ENCODE results near the gene ZDHHC1. TPM values are rescaled to one million over a fixed set of nuclear protein-coding genes. Genes with fewer than 3 reads are reported as not detected.
"Not testable (repeated sequence)": the region's sequence is repeated elsewhere in the genome, so short reads cannot be mapped to it uniquely, and the experiment has no call there.

Gene ZDHHC1
- total RNA-seq, 2 donors from 2014 or later = 7.9 to 8.7 TPM

- intact Hi-C loops (cut with DNase I) = no loop called here
- no peak overlapping the region for H3K27ac ChIP-seq
- no peaks in the 10 kb centered on the region for H3K27me3 ChIP-seq
- H3K4me1 ChIP-seq = no peaks in the 10 kb centered on the region
- DNase-seq = no peak
- H3K36me3 ChIP-seq = no peaks in the 10 kb centered on the region
- TF ChIP-seq, protein P1, sequence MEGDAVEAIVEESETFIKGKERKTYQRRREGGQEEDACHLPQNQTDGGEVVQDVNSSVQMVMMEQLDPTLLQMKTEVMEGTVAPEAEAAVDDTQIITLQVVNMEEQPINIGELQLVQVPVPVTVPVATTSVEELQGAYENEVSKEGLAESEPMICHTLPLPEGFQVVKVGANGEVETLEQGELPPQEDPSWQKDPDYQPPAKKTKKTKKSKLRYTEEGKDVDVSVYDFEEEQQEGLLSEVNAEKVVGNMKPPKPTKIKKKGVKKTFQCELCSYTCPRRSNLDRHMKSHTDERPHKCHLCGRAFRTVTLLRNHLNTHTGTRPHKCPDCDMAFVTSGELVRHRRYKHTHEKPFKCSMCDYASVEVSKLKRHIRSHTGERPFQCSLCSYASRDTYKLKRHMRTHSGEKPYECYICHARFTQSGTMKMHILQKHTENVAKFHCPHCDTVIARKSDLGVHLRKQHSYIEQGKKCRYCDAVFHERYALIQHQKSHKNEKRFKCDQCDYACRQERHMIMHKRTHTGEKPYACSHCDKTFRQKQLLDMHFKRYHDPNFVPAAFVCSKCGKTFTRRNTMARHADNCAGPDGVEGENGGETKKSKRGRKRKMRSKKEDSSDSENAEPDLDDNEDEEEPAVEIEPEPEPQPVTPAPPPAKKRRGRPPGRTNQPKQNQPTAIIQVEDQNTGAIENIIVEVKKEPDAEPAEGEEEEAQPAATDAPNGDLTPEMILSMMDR (IDR thresholded peaks at IDR 0.05) = no peak
- H3K9ac ChIP-seq (ENCODE audit: low read depth in 2 of 2, low read length in 2 of 2) = no peak overlapping the region
- no peaks in the 10 kb centered on the region for H3K9me3 ChIP-seq
- H3K4me3 ChIP-seq = no peak overlapping the region
Observed at GRCh38 chr16:67372664-67373063, 43.6 kb downstream of the ZDHHC1 start.

GRCh38 chr16:67370661-67371060 is 45.6 kb downstream of the ZDHHC1 start:
- TF ChIP-seq, protein P1 (IDR thresholded peaks at IDR 0.05) = no peak
- no peaks in the 10 kb centered on the region for H3K4me1 ChIP-seq
- H3K36me3 ChIP-seq = no peaks in the 10 kb centered on the region
- peak; percentile 33 for DNase-seq
- H3K27me3 ChIP-seq = no peaks in the 10 kb centered on the region
- intact Hi-C loops (cut with DNase I) = no loop called here
- no peak overlapping the region for H3K9ac ChIP-seq (ENCODE audit: low read depth in 2 of 2, low read length in 2 of 2)
- peak overlapping the region; percentile 39 for H3K27ac ChIP-seq
- H3K9me3 ChIP-seq = no peaks in the 10 kb centered on the region
- H3K4me3 ChIP-seq = no peak overlapping the region

- no peak for DNase-seq
- no peaks in the 10 kb centered on the region for H3K36me3 ChIP-seq
- H3K9me3 ChIP-seq = no peaks in the 10 kb centered on the region
- H3K9ac ChIP-seq (ENCODE audit: low read depth in 2 of 2, low read length in 2 of 2) = no peak overlapping the region
- H3K27me3 ChIP-seq = no peaks in the 10 kb centered on the region
- H3K4me1 ChIP-seq = no peaks in the 10 kb centered on the region
- peak overlapping the region; percentile 10 for H3K27ac ChIP-seq
- TF ChIP-seq, protein P1 (IDR thresholded peaks at IDR 0.05) = no peak
- H3K4me3 ChIP-seq = no peak overlapping the region
- intact Hi-C loops (cut with DNase I) = no loop called here
Observed at GRCh38 chr16:67364600-67365235, 51.6 kb downstream of the ZDHHC1 start.

DNA sequence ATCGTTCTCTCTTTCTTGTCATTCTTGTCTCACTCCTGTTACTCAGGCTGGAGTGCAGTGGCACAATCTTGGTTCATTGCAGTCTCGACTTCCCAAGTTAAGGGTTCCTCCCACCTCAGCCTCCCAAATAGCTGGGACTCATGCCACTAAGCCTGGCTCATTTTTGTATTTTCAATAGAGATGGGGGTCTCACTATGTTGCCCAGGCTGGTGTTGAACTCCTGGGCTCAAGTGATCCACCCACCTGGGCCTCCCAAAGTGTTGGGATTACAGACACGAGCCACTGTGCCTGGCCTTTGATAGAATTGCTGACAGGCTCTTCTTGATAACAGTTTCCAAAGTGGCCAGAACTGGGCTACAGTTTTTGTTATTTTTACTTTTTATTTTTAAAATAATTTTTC is 55.2 kb downstream of the ZDHHC1 start:
- TF ChIP-seq, protein P1 (IDR thresholded peaks at IDR 0.05) = no peak
- H3K36me3 ChIP-seq = no peaks in the 10 kb centered on the region
- H3K27me3 ChIP-seq = no peaks in the 10 kb centered on the region
- H3K4me3 ChIP-seq = no peak overlapping the region
- H3K4me1 ChIP-seq = no peaks in the 10 kb centered on the region
- no peak overlapping the region for H3K27ac ChIP-seq
- no peaks in the 10 kb centered on the region for H3K9me3 ChIP-seq
- H3K9ac ChIP-seq (ENCODE audit: low read depth in 2 of 2, low read length in 2 of 2) = no peak overlapping the region
- DNase-seq = no peak
- intact Hi-C loops (cut with DNase I) = no loop called here

DNA sequence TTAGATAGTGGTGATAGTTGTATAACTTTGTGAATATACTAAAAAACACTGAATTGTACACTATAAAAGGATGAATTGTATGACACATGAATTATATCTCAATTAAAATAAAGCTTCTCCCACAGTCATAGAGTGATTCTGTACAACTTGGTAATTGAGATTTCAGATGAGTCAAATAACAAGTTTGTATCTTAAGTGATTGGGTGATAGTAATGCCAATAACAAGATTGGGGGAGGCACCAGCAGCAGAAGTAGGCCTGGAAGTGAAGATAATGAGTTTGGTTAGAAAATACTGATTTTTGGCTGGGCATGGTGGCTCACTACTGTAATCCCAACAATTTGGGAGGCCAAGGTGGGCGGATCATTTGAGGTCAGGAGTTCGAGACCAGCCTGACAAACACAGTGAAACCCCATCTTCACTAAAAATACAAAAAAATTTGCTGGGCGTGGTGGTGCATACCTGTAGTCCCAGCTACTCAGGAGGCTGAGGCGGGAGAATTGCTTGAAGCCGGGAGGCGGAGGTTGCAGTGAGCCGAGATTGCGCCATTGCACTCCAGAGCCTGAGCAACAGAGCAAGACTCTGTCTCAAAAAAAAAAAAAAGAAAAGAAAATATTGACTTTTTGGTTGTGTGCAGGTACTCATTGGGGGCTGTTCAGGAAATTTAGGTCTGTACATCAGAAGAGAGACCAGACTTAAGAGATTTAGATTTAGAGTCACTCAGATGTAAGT is 56.6 kb downstream of the ZDHHC1 start:
- not testable (repeated sequence) for H3K4me3 ChIP-seq

GRCh38 chr16:67357561-67357960 is 58.7 kb downstream of the ZDHHC1 start:
- H3K36me3 ChIP-seq = no peaks in the 10 kb centered on the region
- no peak for DNase-seq

More for the DNA sequence above, 56.6 kb downstream of the ZDHHC1 start:
- H3K9me3 ChIP-seq; H3K27ac ChIP-seq; intact Hi-C loops (cut with DNase I); H3K36me3 ChIP-seq; H3K4me1 ChIP-seq; H3K9ac ChIP-seq (ENCODE audit: low read depth in 2 of 2, low read length in 2 of 2); DNase-seq; H3K27me3 ChIP-seq: not testable (repeated sequence)

More at GRCh38 chr16:67357561-67357960, 58.7 kb downstream of the ZDHHC1 start:
- Histone ChIP-seq H3K4me1 (no peaks in the 10 kb centered on the region), H3K27me3 (no peaks in the 10 kb centered on the region), H3K9me3 (no peaks in the 10 kb centered on the region), H3K27ac (no peak overlapping the region), H3K4me3 (no peak overlapping the region), H3K9ac (ENCODE audit: low read depth in 2 of 2, low read length in 2 of 2) (no peak overlapping the region)
- intact Hi-C loops (cut with DNase I) = no loop called here
- TF ChIP-seq, protein P1 (IDR thresholded peaks at IDR 0.05) = no peak
